Lower leg skin (tissue), 3 donors: ENCODE data around the gene LRIG1.

ENCODE experiments used
- POLR2A ChIP-seq, 2 donors: fragments of 450-650 bp; IDR thresholded peaks; one replicate each; pipeline ENCODE4 v1.6.1; 2016 to 2017; ENCODE audit warnings: antibody characterized with exemption in 2 of 2, mild to moderate bottlenecking in 1 of 2, moderate library complexity in 1 of 2
- TF ChIP-seq, protein P1 (sequence below), 3 donors: fragments of 450-650 bp; IDR thresholded peaks; one replicate each; pipeline ENCODE4 v1.5.1; 2016; ENCODE audit warnings: antibody characterized with exemption in 3 of 3, mild to moderate bottlenecking in 3 of 3, moderate library complexity in 2 of 3

DNA sequence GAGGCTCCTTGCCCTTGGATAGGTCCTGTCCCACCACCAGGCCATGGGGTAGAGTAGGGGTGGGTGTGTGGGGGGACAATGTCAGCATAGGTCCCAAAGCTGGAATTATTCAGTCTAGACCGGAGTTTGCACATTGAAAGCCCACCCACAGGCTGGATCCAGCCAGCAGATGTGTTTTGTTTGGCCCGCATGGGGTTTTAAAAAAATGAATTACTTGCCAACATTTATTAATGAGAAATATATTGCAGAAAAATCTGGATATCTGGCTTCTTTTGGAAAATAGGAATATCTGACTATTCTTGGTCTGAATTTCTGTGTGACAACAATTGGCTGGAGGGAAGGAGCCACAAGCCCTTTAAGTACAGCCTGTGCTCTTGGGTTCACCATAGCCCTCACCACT, 17.3 kb upstream of the LRIG1 start:
- TF ChIP-seq POLR2A (IDR thresholded peaks at IDR 0.05), result no peak
- TF ChIP-seq, protein P1, sequence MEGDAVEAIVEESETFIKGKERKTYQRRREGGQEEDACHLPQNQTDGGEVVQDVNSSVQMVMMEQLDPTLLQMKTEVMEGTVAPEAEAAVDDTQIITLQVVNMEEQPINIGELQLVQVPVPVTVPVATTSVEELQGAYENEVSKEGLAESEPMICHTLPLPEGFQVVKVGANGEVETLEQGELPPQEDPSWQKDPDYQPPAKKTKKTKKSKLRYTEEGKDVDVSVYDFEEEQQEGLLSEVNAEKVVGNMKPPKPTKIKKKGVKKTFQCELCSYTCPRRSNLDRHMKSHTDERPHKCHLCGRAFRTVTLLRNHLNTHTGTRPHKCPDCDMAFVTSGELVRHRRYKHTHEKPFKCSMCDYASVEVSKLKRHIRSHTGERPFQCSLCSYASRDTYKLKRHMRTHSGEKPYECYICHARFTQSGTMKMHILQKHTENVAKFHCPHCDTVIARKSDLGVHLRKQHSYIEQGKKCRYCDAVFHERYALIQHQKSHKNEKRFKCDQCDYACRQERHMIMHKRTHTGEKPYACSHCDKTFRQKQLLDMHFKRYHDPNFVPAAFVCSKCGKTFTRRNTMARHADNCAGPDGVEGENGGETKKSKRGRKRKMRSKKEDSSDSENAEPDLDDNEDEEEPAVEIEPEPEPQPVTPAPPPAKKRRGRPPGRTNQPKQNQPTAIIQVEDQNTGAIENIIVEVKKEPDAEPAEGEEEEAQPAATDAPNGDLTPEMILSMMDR (IDR thresholded peaks at IDR 0.05), result no peak
